CD4-positive, alpha-beta T cell treated with Interleukin-17A for 4 hours (primary cell): ENCODE data around the gene CPM.

Experiments
- DNase-seq: peaks from one replicate; pipeline ENCODE4 v3.0.0-alpha.2; 2020; ENCODE audit warnings: mixed read lengths

CPM gene

GRCh38 chr12:68903511-68903910 lies 29.5 kb downstream of the CPM start:
- DNase-seq: no peak

- no peak for DNase-seq
Observed at GRCh38 chr12:68901551-68901950, 31.4 kb downstream of the CPM start.

GRCh38 chr12:68901145-68901544 lies 31.8 kb downstream of the CPM start:
- DNase-seq: no peak

GRCh38 chr12:68900241-68900640 lies 32.7 kb downstream of the CPM start:
- DNase-seq: no peak

- no peak for DNase-seq
Observed at GRCh38 chr12:68899251-68899771, 33.7 kb downstream of the CPM start.

GRCh38 chr12:68896881-68897540 lies 36.0 kb downstream of the CPM start:
- DNase-seq: no peak

- no peak for DNase-seq
Observed at GRCh38 chr12:68894276-68894855, 38.6 kb downstream of the CPM start.

- no peak for DNase-seq
Observed at GRCh38 chr12:68893741-68894140, 39.2 kb downstream of the CPM start.

GRCh38 chr12:68893201-68893600 lies 39.8 kb downstream of the CPM start:
- DNase-seq: no peak

- no peak for DNase-seq
Observed at GRCh38 chr12:68891141-68891540, 41.8 kb downstream of the CPM start.

GRCh38 chr12:68890701-68891113 lies 42.3 kb downstream of the CPM start:
- DNase-seq: no peak

- DNase-seq: no peak
Observed at GRCh38 chr12:68888243-68888642, 44.7 kb downstream of the CPM start.

GRCh38 chr12:68887641-68888040 lies 45.3 kb downstream of the CPM start:
- no peak for DNase-seq

GRCh38 chr12:68886636-68887572 lies 46.1 kb downstream of the CPM start:
- DNase-seq: no peak

GRCh38 chr12:68885381-68885780 lies 47.6 kb downstream of the CPM start:
- DNase-seq: no peak

GRCh38 chr12:68884251-68884650 lies 48.7 kb downstream of the CPM start:
- DNase-seq: no peak

GRCh38 chr12:68883151-68883550 lies 49.8 kb downstream of the CPM start:
- DNase-seq: no peak

- no peak for DNase-seq
Observed at GRCh38 chr12:68882251-68882964, 50.6 kb downstream of the CPM start.

GRCh38 chr12:68880660-68881325 lies 52.2 kb downstream of the CPM start:
- DNase-seq: no peak

- DNase-seq: no peak
Observed at GRCh38 chr12:68878846-68879245, 54.1 kb downstream of the CPM start.

GRCh38 chr12:68878283-68878682 lies 54.7 kb downstream of the CPM start:
- no peak for DNase-seq

GRCh38 chr12:68877583-68877982 lies 55.4 kb downstream of the CPM start:
- no peak for DNase-seq
